NCI-H82 (cell line): ENCODE measurements around the gene CDH23.

Experiments
- DNase-seq: peaks from one replicate; lab custom pipeline; 2025; lab: John Stamatoyannopoulos, UW

Gene CDH23

GRCh38 chr10:71817831-71818655 lies 421.3 kb downstream of the CDH23 start:
- DNase-seq: no peak

GRCh38 chr10:71818674-71819260 lies 422.0 kb downstream of the CDH23 start:
- DNase-seq: no peak

GRCh38 chr10:71819441-71819861 lies 422.7 kb downstream of the CDH23 start:
- DNase-seq: no peak

- DNase-seq: no peak
These were observed 423.3 kb downstream of the CDH23 start for GRCh38 chr10:71819985-71820384.

GRCh38 chr10:71820966-71821365 lies 424.2 kb downstream of the CDH23 start:
- DNase-seq: no peak

GRCh38 chr10:71821909-71822763 lies 425.4 kb downstream of the CDH23 start:
- DNase-seq: no peak

- DNase-seq: no peak
These were observed 426.6 kb downstream of the CDH23 start for GRCh38 chr10:71823356-71823755.

GRCh38 chr10:71824333-71824732 lies 427.6 kb downstream of the CDH23 start:
- no peak for DNase-seq

GRCh38 chr10:71825217-71825616 lies 428.5 kb downstream of the CDH23 start:
- DNase-seq: no peak

GRCh38 chr10:71827852-71828251 lies 431.1 kb downstream of the CDH23 start:
- no peak for DNase-seq

GRCh38 chr10:71828702-71829101 lies 432.0 kb downstream of the CDH23 start:
- no peak for DNase-seq

- DNase-seq: no peak
These were observed 432.5 kb downstream of the CDH23 start for GRCh38 chr10:71829171-71829570.

GRCh38 chr10:71829896-71830295 lies 433.2 kb downstream of the CDH23 start:
- DNase-seq: no peak

- DNase-seq: no peak
These were observed 434.0 kb downstream of the CDH23 start for GRCh38 chr10:71830726-71831125.

- no peak for DNase-seq
These were observed 435.2 kb downstream of the CDH23 start for GRCh38 chr10:71831646-71832552.

GRCh38 chr10:71832967-71833366 lies 436.2 kb downstream of the CDH23 start:
- DNase-seq: no peak

GRCh38 chr10:71833451-71834342 lies 437.0 kb downstream of the CDH23 start:
- DNase-seq: no peak

- DNase-seq: no peak
These were observed 437.6 kb downstream of the CDH23 start for GRCh38 chr10:71834343-71834674.

GRCh38 chr10:71835671-71836595 lies 439.2 kb downstream of the CDH23 start:
- DNase-seq: peak; percentile 97

- no peak for DNase-seq
These were observed 439.9 kb downstream of the CDH23 start for GRCh38 chr10:71836596-71836974.
